Calu3 (cell line): Measurements from ENCODE around the gene ABCG1. TPM values are rescaled to one million over a fixed set of nuclear protein-coding genes. Genes with fewer than 3 reads are reported as not detected.

Experiments used
- BruUV-seq: library from RNA; stranded (reverse); fragments of 400-500 nt; replicated peaks from 2 replicates; lab custom pipeline; 2021; lab: Mats Ljungman, UMichigan
- CTCF ChIA-PET: fragments of 300-600 bp; sonication (Branson Sonifier 250); formaldehyde crosslinking; loops from one replicate; lab custom pipeline; 2022; ENCODE audit warnings: antibody characterized with exemption; lab: Charles Lee
- DNase-seq: peaks from one replicate; pipeline ENCODE4 v3.0.0; 2022
- H3K27ac Mint-ChIP-seq: one replicate; pipeline ENCODE4 v1.8.0; 2022; ENCODE audit warnings: mixed read lengths; ENCODE audit not compliant: unreplicated experiment
- H3K27me3 Mint-ChIP-seq: one replicate; pipeline ENCODE4 v1.8.0; 2022; ENCODE audit warnings: mixed read lengths; ENCODE audit not compliant: unreplicated experiment
- H3K36me3 Mint-ChIP-seq: one replicate; pipeline ENCODE4 v1.8.0; 2022; ENCODE audit warnings: mild to moderate bottlenecking, moderate library complexity, mixed read lengths; ENCODE audit not compliant: insufficient read depth, unreplicated experiment
- H3K4me1 Mint-ChIP-seq: one replicate; pipeline ENCODE4 v1.8.0; 2022; ENCODE audit warnings: mild to moderate bottlenecking, low read depth, mixed read lengths; ENCODE audit not compliant: unreplicated experiment
- H3K4me3 Mint-ChIP-seq: one replicate; pipeline ENCODE4 v1.8.0; 2022; ENCODE audit warnings: mild to moderate bottlenecking, low read depth, moderate library complexity, mixed read lengths; ENCODE audit not compliant: unreplicated experiment
- H3K9me3 Mint-ChIP-seq: one replicate; pipeline ENCODE4 v1.8.0; 2022; ENCODE audit warnings: low read depth, mixed read lengths; ENCODE audit not compliant: unreplicated experiment
- intact Hi-C: fragments of 100-400 bp; cut with micrococcal nuclease; formaldehyde crosslinking; loops from one replicate; pipeline ENCODE4 v1.10.0; 2022; ENCODE audit not compliant: unreplicated experiment
- total RNA-seq: library from RNA; stranded (reverse); gene quantifications from 2 replicates; pipeline ENCODE4 v1.2.3, GENCODE V29; 2022
- TF ChIP-seq, protein P1 (sequence below): fragments of 200-600 bp; IDR thresholded peaks from one replicate; pipeline ENCODE4 v1.8.0; 2022; ENCODE audit warnings: antibody characterized with exemption; ENCODE audit not compliant: unreplicated experiment

The ABCG1 gene
- total RNA-seq, 1 experiment from 2014 or later, result 0.19 TPM

DNA sequence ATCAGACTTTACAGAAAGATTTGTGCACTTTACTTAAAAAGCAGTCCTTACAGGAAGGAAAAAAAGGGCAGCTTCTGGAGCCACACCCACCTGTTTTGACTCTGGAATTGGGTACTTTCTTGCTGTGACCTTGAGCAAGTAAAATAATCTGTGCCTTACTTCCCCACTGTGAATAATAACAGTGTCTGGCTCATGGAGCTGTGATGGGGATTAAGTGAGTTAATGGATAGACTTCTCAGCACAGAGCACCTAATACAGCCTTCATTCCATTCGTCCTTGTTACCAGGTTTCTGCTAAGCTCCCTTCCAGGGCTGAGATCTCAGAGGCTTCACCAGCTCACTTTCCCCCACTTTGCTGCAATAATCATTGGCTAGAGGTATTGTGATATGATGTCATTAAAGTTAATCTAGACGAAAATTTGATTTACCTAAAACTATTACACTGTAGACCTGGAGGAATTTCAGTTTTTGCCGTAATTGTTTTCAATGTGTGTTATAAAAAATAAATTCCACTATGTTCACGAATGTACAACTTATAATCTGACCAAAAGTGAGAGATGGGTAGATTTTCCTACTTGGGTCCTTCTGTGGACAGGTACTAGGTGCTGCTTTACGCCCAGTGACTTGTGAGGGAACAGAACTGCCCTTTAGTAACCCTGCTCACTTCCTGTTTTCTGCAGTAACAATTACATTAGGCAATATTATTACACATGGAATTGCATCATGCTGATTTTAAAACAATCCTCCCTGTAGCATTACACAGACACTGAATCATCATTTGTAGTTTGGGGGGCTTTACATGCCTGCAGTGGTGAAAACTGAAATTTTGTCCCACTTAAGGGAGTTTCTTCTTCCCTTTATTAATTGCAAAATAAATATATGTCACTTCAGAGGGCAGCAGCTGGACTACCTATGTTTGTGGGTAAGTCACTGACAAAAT, 19.7 kb upstream of the ABCG1 start:
- intact Hi-C loops, result no loop called here
- no peak for DNase-seq
- BruUV-seq, result no TSS peak
- TF ChIP-seq, protein P1, sequence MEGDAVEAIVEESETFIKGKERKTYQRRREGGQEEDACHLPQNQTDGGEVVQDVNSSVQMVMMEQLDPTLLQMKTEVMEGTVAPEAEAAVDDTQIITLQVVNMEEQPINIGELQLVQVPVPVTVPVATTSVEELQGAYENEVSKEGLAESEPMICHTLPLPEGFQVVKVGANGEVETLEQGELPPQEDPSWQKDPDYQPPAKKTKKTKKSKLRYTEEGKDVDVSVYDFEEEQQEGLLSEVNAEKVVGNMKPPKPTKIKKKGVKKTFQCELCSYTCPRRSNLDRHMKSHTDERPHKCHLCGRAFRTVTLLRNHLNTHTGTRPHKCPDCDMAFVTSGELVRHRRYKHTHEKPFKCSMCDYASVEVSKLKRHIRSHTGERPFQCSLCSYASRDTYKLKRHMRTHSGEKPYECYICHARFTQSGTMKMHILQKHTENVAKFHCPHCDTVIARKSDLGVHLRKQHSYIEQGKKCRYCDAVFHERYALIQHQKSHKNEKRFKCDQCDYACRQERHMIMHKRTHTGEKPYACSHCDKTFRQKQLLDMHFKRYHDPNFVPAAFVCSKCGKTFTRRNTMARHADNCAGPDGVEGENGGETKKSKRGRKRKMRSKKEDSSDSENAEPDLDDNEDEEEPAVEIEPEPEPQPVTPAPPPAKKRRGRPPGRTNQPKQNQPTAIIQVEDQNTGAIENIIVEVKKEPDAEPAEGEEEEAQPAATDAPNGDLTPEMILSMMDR, result no peak
- Mint-ChIP-seq H3K4me3 (no peak overlapping the region), H3K27me3 (peaks cover 10% of the 10 kb centered on the region), H3K4me1 (no peaks in the 10 kb centered on the region), H3K27ac (no peak overlapping the region), H3K36me3 (no peaks in the 10 kb centered on the region), H3K9me3 (no peaks in the 10 kb centered on the region)
- CTCF ChIA-PET, result no interaction called here

DNA sequence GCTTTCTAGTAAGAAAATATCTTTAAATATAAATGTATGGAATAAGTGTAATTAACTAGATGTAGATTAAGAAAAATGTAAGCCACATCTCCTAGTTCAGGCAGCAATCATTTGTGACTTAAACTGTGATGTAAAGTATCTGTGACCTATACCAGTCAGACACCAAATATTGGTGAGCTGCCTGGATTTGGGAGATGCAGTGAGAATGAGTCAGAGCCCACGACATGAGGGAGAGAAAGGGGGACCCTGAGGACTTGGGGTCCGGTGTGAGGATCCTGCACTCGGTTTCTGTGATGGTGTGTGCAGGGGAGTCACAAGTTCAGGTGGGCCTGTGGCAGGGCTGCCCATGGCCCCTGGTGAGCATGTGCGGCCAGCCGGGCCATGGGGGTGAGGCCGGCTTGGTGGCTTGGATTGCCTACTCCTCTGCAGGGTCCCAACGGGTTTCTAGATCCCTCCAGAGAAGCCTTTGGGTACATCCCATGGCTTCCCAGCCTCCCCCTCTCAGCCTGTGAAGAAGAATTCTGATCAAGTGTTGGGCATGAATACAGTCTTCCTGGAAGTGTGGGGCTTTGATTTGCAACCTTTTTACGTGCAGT, 19.0 kb upstream of the ABCG1 start:
- no peak for DNase-seq
- no peaks in the 10 kb centered on the region for H3K9me3 Mint-ChIP-seq
- no peak overlapping the region for H3K27ac Mint-ChIP-seq
- no peaks in the 10 kb centered on the region for H3K36me3 Mint-ChIP-seq
- TF ChIP-seq, protein P1, result no peak
- intact Hi-C loops, result no loop called here
- BruUV-seq, result no TSS peak
- peaks cover 10% of the 10 kb centered on the region for H3K27me3 Mint-ChIP-seq
- no peak overlapping the region for H3K4me3 Mint-ChIP-seq
- CTCF ChIA-PET, result no interaction called here
- H3K4me1 Mint-ChIP-seq, result no peaks in the 10 kb centered on the region

DNA sequence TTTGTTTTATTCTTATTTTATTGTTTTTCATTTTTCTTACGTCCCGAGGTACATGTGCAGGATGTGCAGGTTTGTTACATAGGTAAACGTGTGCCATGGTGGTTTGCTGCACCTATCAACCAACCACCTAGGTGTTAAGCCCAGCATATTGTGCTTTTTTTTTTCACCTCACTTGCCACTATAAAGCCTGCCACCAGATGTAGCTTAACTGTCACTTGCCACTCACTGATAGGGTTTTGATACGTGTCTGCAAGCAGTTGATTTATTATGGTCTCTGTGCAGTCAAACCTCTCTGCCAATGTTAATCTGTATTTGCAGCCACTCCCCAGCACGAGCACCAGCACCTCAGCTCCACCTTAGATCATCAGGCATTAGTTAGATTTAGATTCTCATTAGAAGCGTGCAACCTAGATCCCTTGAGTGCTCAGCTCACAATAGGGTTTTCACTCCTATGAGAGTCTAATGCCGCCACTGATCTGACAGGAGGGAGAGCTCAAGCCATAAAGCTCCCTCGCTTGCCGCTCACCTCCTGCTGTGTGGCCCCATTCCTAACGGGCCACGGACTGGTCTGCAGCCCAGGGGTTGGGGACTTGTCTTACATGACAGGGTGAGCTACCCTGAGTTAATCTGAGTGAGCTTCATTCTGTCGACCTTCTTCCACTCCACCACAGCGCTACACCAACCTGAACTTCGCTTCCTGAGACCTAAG, 17.9 kb upstream of the ABCG1 start:
- no peaks in the 10 kb centered on the region for H3K36me3 Mint-ChIP-seq
- DNase-seq, result no peak
- peaks cover 10% of the 10 kb centered on the region for H3K27me3 Mint-ChIP-seq
- BruUV-seq, result no TSS peak
- H3K9me3 Mint-ChIP-seq, result no peaks in the 10 kb centered on the region
- intact Hi-C loops, result no loop called here
- no peak overlapping the region for H3K4me3 Mint-ChIP-seq
- H3K4me1 Mint-ChIP-seq, result no peaks in the 10 kb centered on the region
- H3K27ac Mint-ChIP-seq, result no peak overlapping the region
- CTCF ChIA-PET, result no interaction called here
- TF ChIP-seq, protein P1, result no peak

DNA sequence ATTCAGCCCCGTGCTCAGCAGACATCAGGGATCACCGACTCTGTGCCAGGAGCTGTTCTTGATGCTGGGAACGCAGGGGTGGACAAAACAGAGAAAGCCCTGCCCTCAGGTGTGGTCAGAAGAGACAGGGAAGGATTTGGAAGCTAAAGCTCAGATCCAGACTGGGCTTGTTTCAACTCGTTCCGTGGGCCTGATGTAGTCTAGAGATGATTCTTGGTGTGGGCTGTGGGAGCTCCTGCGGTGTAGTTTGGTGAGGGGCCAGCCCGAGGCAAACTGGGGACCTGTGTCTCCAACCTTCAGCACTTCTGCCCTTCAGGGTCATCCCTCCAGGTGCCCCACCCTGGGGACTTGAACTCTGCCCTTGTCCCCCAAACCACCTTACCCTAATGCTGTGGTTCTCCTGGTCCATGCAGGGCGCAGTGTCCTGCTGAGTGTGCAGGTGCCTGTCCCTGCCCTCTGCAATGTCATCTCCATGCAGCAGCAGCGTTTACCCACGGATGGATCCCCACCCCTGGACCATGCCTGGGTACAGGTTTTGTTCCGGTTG, 17.3 kb upstream of the ABCG1 start:
- Mint-ChIP-seq H3K4me3 (no peak overlapping the region), H3K36me3 (no peaks in the 10 kb centered on the region), H3K4me1 (no peaks in the 10 kb centered on the region), H3K27ac (no peak overlapping the region), H3K27me3 (peaks cover 10% of the 10 kb centered on the region), H3K9me3 (no peaks in the 10 kb centered on the region)
- CTCF ChIA-PET, result no interaction called here
- BruUV-seq, result no TSS peak
- DNase-seq, result no peak
- TF ChIP-seq, protein P1, result no peak
- intact Hi-C loops, result no loop called here
